HepG2 (cell line): Measurements from ENCODE around the gene DUSP16. TPM values are rescaled to one million over a fixed set of nuclear protein-coding genes. Genes with fewer than 3 reads are reported as not detected.

Source experiments
- AHR ChIP-seq: IDR thresholded peaks from 2 replicates; pipeline ENCODE4 v1.6.1; 2018; ENCODE audit warnings: missing genetic modification reagents, missing compliant biosample characterization
- HHEX ChIP-seq: IDR thresholded peaks from 2 replicates; pipeline ENCODE4 v1.6.1; 2016; ENCODE audit warnings: control low read depth
- IRX3 ChIP-seq: sonication (generic); formaldehyde crosslinking; IDR thresholded peaks from 2 replicates; pipeline ENCODE4 v1.8.1; 2023; ENCODE audit warnings: mild to moderate bottlenecking, low read depth, missing genetic modification reagents, borderline replicate concordance
- RNF2 ChIP-seq: fragments of 450-650 bp; conservative IDR thresholded peaks from 2 replicates; pipeline ENCODE4 v1.6.1; 2016; ENCODE audit warnings: low read depth
- SP4 ChIP-seq: sonication (generic); formaldehyde crosslinking; IDR thresholded peaks from 2 replicates; pipeline ENCODE4 v1.8.1; 2023; ENCODE audit warnings: mild to moderate bottlenecking, missing genetic modification reagents
- ZFP1 ChIP-seq: IDR thresholded peaks from 2 replicates; pipeline ENCODE4 v1.6.1; 2016
- ZFP36L2 ChIP-seq: sonication (generic); formaldehyde crosslinking; IDR thresholded peaks from 2 replicates; pipeline ENCODE4 v1.4.0; 2020; ENCODE audit warnings: missing genetic modification reagents
- ZNF550 ChIP-seq: sonication (generic); formaldehyde crosslinking; IDR thresholded peaks from 2 replicates; pipeline ENCODE4 v1.4.0; 2020; ENCODE audit warnings: mild to moderate bottlenecking, missing genetic modification reagents, borderline replicate concordance
- ZNF770 ChIP-seq: sonication (generic); formaldehyde crosslinking; IDR thresholded peaks from 2 replicates; pipeline ENCODE4 v1.5.0; 2020; ENCODE audit warnings: mild to moderate bottlenecking, missing genetic modification reagents
- polyA plus RNA-seq, 8 experiments: library from polyadenylated mRNA; depleted of rRNA in 3 of 8; stranded (reverse) in 7 of 8; unstranded in 1 of 8; fragments of >200 nt; fragmentation: Illumina TruSeq in 4 of 8; extraction: Trizol in 4 of 8; gene quantifications; 2 replicates each; pipeline versions ENCODE4 v1.2.1 to v1.2.3, GENCODE V29; 2011 to 2016; ENCODE audit warnings: low read depth in 4 of 8, missing spikeins in 1 of 8, mixed read lengths in 1 of 8; ENCODE audit not compliant: insufficient read depth in 1 of 8
- total RNA-seq, 5 experiments: library from RNA; depleted of rRNA; stranded (reverse); fragments of >200 nt; fragmentation: Illumina TruSeq; extraction: Trizol; gene quantifications; 2 replicates each; pipeline ENCODE4 v1.2.3, GENCODE V29; 2016; ENCODE audit warnings: low read depth in 1 of 5
- TF ChIP-seq, protein P1 (sequence below): sonication (generic); formaldehyde crosslinking; IDR thresholded peaks from 2 replicates; pipeline ENCODE4 v1.5.0; 2020; ENCODE audit warnings: mild to moderate bottlenecking, missing genetic modification reagents, borderline replicate concordance

The DUSP16 gene
- total and polyA plus RNA-seq, 2 of the 13 experiments (the other 11 are each of a cell fraction or from before 2014, with no cell fraction given), result 45.7 to 46.6 TPM

DNA sequence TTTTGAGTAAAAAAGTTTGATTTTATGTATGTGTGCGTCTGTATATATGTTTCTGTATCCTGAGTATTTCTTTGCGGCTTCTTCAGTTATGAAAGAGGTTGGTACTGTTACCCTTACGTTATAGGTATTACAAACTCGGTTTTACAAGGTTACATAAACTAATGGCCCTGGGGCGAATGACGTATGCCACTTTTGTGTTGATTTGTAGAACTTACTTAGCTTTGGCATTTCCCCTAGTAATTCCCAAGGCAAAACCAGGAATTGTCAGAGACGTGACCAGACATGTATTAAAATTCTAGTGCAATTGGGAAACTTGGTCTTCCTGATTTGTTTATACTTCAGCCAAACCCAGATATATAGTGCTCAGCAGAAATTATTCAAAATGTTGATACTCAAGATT lies 93.3 kb downstream of the DUSP16 start (continued):
- TF ChIP-seq, protein P1, sequence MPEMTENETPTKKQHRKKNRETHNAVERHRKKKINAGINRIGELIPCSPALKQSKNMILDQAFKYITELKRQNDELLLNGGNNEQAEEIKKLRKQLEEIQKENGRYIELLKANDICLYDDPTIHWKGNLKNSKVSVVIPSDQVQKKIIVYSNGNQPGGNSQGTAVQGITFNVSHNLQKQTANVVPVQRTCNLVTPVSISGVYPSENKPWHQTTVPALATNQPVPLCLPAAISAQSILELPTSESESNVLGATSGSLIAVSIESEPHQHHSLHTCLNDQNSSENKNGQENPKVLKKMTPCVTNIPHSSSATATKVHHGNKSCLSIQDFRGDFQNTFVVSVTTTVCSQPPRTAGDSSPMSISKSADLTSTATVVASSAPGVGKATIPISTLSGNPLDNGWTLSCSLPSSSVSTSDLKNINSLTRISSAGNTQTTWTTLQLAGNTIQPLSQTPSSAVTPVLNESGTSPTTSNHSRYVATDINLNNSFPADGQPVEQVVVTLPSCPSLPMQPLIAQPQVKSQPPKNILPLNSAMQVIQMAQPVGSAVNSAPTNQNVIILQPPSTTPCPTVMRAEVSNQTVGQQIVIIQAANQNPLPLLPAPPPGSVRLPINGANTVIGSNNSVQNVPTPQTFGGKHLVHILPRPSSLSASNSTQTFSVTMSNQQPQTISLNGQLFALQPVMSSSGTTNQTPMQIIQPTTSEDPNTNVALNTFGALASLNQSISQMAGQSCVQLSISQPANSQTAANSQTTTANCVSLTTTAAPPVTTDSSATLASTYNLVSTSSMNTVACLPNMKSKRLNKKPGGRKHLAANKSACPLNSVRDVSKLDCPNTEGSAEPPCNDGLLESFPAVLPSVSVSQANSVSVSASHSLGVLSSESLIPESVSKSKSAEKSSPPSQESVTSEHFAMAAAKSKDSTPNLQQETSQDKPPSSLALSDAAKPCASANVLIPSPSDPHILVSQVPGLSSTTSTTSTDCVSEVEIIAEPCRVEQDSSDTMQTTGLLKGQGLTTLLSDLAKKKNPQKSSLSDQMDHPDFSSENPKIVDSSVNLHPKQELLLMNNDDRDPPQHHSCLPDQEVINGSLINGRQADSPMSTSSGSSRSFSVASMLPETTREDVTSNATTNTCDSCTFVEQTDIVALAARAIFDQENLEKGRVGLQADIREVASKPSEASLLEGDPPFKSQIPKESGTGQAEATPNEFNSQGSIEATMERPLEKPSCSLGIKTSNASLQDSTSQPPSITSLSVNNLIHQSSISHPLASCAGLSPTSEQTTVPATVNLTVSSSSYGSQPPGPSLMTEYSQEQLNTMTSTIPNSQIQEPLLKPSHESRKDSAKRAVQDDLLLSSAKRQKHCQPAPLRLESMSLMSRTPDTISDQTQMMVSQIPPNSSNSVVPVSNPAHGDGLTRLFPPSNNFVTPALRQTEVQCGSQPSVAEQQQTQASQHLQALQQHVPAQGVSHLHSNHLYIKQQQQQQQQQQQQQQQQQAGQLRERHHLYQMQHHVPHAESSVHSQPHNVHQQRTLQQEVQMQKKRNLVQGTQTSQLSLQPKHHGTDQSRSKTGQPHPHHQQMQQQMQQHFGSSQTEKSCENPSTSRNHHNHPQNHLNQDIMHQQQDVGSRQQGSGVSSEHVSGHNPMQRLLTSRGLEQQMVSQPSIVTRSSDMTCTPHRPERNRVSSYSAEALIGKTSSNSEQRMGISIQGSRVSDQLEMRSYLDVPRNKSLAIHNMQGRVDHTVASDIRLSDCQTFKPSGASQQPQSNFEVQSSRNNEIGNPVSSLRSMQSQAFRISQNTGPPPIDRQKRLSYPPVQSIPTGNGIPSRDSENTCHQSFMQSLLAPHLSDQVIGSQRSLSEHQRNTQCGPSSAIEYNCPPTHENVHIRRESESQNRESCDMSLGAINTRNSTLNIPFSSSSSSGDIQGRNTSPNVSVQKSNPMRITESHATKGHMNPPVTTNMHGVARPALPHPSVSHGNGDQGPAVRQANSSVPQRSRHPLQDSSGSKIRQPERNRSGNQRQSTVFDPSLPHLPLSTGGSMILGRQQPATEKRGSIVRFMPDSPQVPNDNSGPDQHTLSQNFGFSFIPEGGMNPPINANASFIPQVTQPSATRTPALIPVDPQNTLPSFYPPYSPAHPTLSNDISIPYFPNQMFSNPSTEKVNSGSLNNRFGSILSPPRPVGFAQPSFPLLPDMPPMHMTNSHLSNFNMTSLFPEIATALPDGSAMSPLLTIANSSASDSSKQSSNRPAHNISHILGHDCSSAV (CRISPR knock-in tag), result no peak
- TF ChIP-seq ZFP36L2 (CRISPR knock-in tag) (no peak), ZNF770 (CRISPR knock-in tag) (no peak), IRX3 (CRISPR knock-in tag) (no peak), RNF2 (no peak), ZFP1 (CRISPR knock-in tag) (no peak), HHEX (CRISPR knock-in tag) (no peak), ZNF550 (CRISPR knock-in tag) (no peak), SP4 (CRISPR knock-in tag) (no peak), AHR (CRISPR knock-in tag) (no peak)
